DOHH2 (cell line): ENCODE data around the gene FAM149B1.

Experiments
- H3F3A ChIP-seq: fragments of 200-600 bp; sonication (generic), shearing (Covaris generic); 2 replicates; pipeline ENCODE4 v1.6.0; 2016; ENCODE audit warnings: antibody characterized with exemption, mild to moderate bottlenecking; ENCODE audit not compliant: control insufficient read depth, insufficient read depth
- H3K27ac ChIP-seq: fragments of 200-600 bp; sonication (generic); 2 replicates; pipeline ENCODE4 v1.5.1; 2014; ENCODE audit warnings: low read depth, mild to moderate bottlenecking, low read length, moderate library complexity
- H3K27me3 ChIP-seq: fragments of 200-600 bp; sonication (generic); 2 replicates; pipeline ENCODE4 v1.6.1; 2014; ENCODE audit warnings: mild to moderate bottlenecking, low read length, mixed read lengths; ENCODE audit not compliant: control insufficient read depth
- H3K36me3 ChIP-seq: fragments of 200-600 bp; sonication (generic); 2 replicates; pipeline ENCODE4 v1.6.1; 2014; ENCODE audit warnings: mild to moderate bottlenecking, low read length, moderate library complexity, mixed read lengths; ENCODE audit not compliant: control insufficient read depth
- H3K4me1 ChIP-seq: fragments of 200-600 bp; sonication (generic); 2 replicates; pipeline ENCODE4 v1.6.1; 2014; ENCODE audit warnings: mild to moderate bottlenecking, low read length, mixed read lengths; ENCODE audit not compliant: control insufficient read depth
- H3K4me2 ChIP-seq: fragments of 200-600 bp; sonication (generic); 2 replicates; pipeline ENCODE4 v1.6.0; 2014; ENCODE audit warnings: mild to moderate bottlenecking, low read length, moderate library complexity
- H3K4me3 ChIP-seq: fragments of 200-600 bp; sonication (generic); 2 replicates; pipeline ENCODE4 v1.5.1; 2014; ENCODE audit warnings: mild to moderate bottlenecking, low read length, mixed read lengths
- H3K79me2 ChIP-seq: fragments of 200-600 bp; sonication (generic); 2 replicates; pipeline ENCODE4 v1.6.1; 2014; ENCODE audit warnings: mild to moderate bottlenecking, low read length, mixed read lengths; ENCODE audit not compliant: control insufficient read depth
- H3K9me2 ChIP-seq: fragments of 200-600 bp; sonication (generic); replicated peaks from 2 replicates; pipeline ENCODE4 v1.6.1; 2014; ENCODE audit warnings: mild to moderate bottlenecking, low read length, mixed read lengths; ENCODE audit not compliant: control insufficient read depth
- H3K9me3 ChIP-seq: fragments of 200-600 bp; sonication (generic); 2 replicates; pipeline ENCODE4 v1.6.1; 2014; ENCODE audit warnings: antibody characterized with exemption, low read length, mixed read lengths; ENCODE audit not compliant: control insufficient read depth, insufficient read depth
- H4K20me1 ChIP-seq: fragments of 200-600 bp; sonication (generic); 2 replicates; pipeline ENCODE4 v1.6.0; 2014; ENCODE audit warnings: low read depth, mild to moderate bottlenecking, antibody characterized with exemption, low read length, moderate library complexity; ENCODE audit not compliant: control insufficient read depth, insufficient read depth
- CTCF ChIP-seq: fragments of 200-600 bp; sonication (generic); IDR thresholded peaks from one replicate; pipeline ENCODE4 v1.5.1; 2014; ENCODE audit warnings: antibody characterized with exemption, mild to moderate bottlenecking, low read depth, low read length; ENCODE audit not compliant: poor library complexity, severe bottlenecking
- EZH2phosphoT487 ChIP-seq: fragments of 200-600 bp; sonication (generic); IDR thresholded peaks from 2 replicates; pipeline ENCODE4 v1.6.1; 2017; ENCODE audit warnings: borderline replicate concordance, mild to moderate bottlenecking, antibody characterized with exemption, low read length, moderate library complexity, mixed read lengths

Gene FAM149B1

GRCh38 chr10:73183667-73184281 is 15.9 kb downstream of the FAM149B1 start:
- no peaks in the 10 kb centered on the region for H3K9me2 ChIP-seq
- H3K4me2 ChIP-seq, result no peak overlapping the region
- H3K27me3 ChIP-seq, result no peaks in the 10 kb centered on the region
- H3K27ac ChIP-seq, result no peak overlapping the region
- no peaks in the 10 kb centered on the region for H3K79me2 ChIP-seq
- H3K36me3 ChIP-seq, result peaks cover 14% of the 10 kb centered on the region
- no peaks in the 10 kb centered on the region for H4K20me1 ChIP-seq
- H3F3A ChIP-seq, result no peaks in the 10 kb centered on the region
- H3K4me1 ChIP-seq, result no peaks in the 10 kb centered on the region
- no peak overlapping the region for H3K4me3 ChIP-seq
- no peaks in the 10 kb centered on the region for H3K9me3 ChIP-seq
- TF ChIP-seq CTCF (no peak), EZH2phosphoT487 (no peak)

DNA sequence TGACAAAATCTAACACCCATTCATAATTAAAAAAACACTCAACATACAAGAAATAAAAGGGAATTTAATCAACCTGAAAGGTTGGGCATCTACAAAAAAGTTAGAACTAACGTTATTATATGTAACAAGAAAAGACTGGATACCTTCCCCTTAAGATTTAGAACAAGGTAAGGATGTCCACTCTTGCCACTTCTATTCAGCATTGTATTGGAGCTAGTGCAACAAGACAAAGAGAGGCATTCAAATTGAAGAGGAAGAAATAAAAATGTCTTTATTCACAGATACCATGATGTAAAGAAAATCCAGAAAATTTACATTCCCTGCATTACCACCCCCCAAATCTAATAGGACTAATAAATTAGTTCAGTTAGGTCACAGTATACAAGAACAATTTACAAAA is 18.3 kb downstream of the FAM149B1 start:
- Histone ChIP-seq H3K4me1 (no peaks in the 10 kb centered on the region), H3K4me2 (no peak overlapping the region), H3K27ac (no peak overlapping the region), H3K4me3 (no peak overlapping the region), H3F3A (no peaks in the 10 kb centered on the region), H3K36me3 (peaks cover 11% of the 10 kb centered on the region), H4K20me1 (no peaks in the 10 kb centered on the region), H3K27me3 (no peaks in the 10 kb centered on the region), H3K9me3 (no peaks in the 10 kb centered on the region), H3K9me2 (no peaks in the 10 kb centered on the region), H3K79me2 (no peaks in the 10 kb centered on the region)
- TF ChIP-seq EZH2phosphoT487, result no peak
- TF ChIP-seq CTCF, result no peak

DNA sequence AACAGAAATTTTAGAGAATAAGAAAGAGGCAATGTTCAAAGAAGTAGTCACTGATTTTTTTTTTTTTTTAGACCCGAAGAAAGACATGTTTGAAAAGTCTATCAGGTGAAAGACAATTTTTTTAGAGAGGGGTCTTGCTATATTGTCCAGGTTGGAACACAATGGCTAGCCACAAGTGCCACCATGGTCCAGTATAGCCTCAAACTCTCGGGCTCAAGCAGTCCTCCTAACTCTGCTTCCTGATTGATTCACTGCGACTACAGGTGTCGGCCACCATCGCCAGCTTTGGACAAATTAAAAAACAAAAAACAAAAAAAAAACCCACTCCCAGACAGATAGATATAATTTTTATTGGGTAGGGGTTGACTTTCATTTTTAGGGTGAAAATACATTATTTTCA is 22.3 kb downstream of the FAM149B1 start:
- Histone ChIP-seq H3K4me2 (no peak overlapping the region), H3F3A (no peaks in the 10 kb centered on the region), H3K36me3 (no peaks in the 10 kb centered on the region), H3K9me3 (no peaks in the 10 kb centered on the region), H3K4me3 (no peak overlapping the region), H3K27ac (no peak overlapping the region), H3K9me2 (no peaks in the 10 kb centered on the region), H3K79me2 (no peaks in the 10 kb centered on the region), H3K27me3 (no peaks in the 10 kb centered on the region), H4K20me1 (no peaks in the 10 kb centered on the region), H3K4me1 (no peaks in the 10 kb centered on the region)
- no peak for TF ChIP-seq CTCF
- TF ChIP-seq EZH2phosphoT487, result no peak
